HepG2 (cell line): Measurements from ENCODE around the gene NFKBIL1. TPM values are rescaled to one million over a fixed set of nuclear protein-coding genes. Genes with fewer than 3 reads are reported as not detected.

Experiments
- ARNTL ChIP-seq: sonication (generic); formaldehyde crosslinking; IDR thresholded peaks from 2 replicates; pipeline ENCODE4 v1.4.0; 2020; ENCODE audit warnings: mild to moderate bottlenecking, missing genetic modification reagents
- FOXA1 ChIP-seq, 2 experiments: fragments of 450-650 bp in 1 of 2; sonication (generic) in 1 of 2; formaldehyde crosslinking in 1 of 2; IDR thresholded peaks; 2 replicates each; pipeline versions ENCODE4 v1.4.0 to v1.6.1; 2016 to 2020; ENCODE audit warnings: missing genetic modification reagents in 1 of 2
- HMG20B ChIP-seq: conservative IDR thresholded peaks from 2 replicates; pipeline ENCODE4 v1.6.1; 2016; ENCODE audit warnings: missing genetic modification reagents, missing compliant biosample characterization
- HOXA3 ChIP-seq: sonication (generic); formaldehyde crosslinking; IDR thresholded peaks from 2 replicates; pipeline ENCODE4 v1.5.0; 2020; ENCODE audit warnings: missing genetic modification reagents
- IKZF5 ChIP-seq: IDR thresholded peaks from 2 replicates; pipeline ENCODE4 v1.6.1; 2018; ENCODE audit warnings: missing genetic modification reagents, mild to moderate bottlenecking, missing compliant biosample characterization
- JUN ChIP-seq: sonication (generic); formaldehyde crosslinking; IDR thresholded peaks from 2 replicates; pipeline ENCODE4 v1.4.0; 2020; ENCODE audit warnings: mild to moderate bottlenecking, missing genetic modification reagents
- LCORL ChIP-seq, 2 experiments: fragments of 450-650 bp in 1 of 2; sonication (generic) in 1 of 2; formaldehyde crosslinking in 1 of 2; IDR thresholded peaks; 2 replicates each; pipeline versions ENCODE4 v1.5.0 to v1.6.1; 2017 to 2020; ENCODE audit warnings: antibody characterized with exemption in 1 of 2, missing genetic modification reagents in 1 of 2
- MEIS1 ChIP-seq: sonication (generic); formaldehyde crosslinking; IDR thresholded peaks from 2 replicates; pipeline ENCODE4 v1.9.0; 2021; ENCODE audit warnings: mild to moderate bottlenecking, missing genetic modification reagents, moderate library complexity, borderline replicate concordance
- POGZ ChIP-seq: sonication (generic); formaldehyde crosslinking; IDR thresholded peaks from 2 replicates; pipeline ENCODE4 v1.4.0; 2020; ENCODE audit warnings: mild to moderate bottlenecking, missing genetic modification reagents
- POLR2G ChIP-seq: fragments of 200-400 bp; formaldehyde crosslinking; IDR thresholded peaks from 2 replicates; pipeline ENCODE4 v1.6.1; 2018; ENCODE audit warnings: mild to moderate bottlenecking, low read depth, low read length, moderate library complexity
- RBFOX2 ChIP-seq: fragments of 200-400 bp; formaldehyde crosslinking; IDR thresholded peaks from 2 replicates; pipeline ENCODE4 v1.6.1; 2017; ENCODE audit warnings: low read depth, mild to moderate bottlenecking, low read length
- RFXANK ChIP-seq: IDR thresholded peaks from 2 replicates; pipeline ENCODE4 v1.6.1; 2016
- SAP130 ChIP-seq: IDR thresholded peaks from 2 replicates; pipeline ENCODE4 v1.6.1; 2016; ENCODE audit warnings: low read depth
- YEATS2 ChIP-seq: sonication (generic); formaldehyde crosslinking; IDR thresholded peaks from 2 replicates; pipeline ENCODE4 v1.4.0; 2020; ENCODE audit warnings: missing genetic modification reagents, borderline replicate concordance
- ZBTB21 ChIP-seq: sonication (generic); formaldehyde crosslinking; IDR thresholded peaks from 2 replicates; pipeline ENCODE4 v1.4.0; 2020; ENCODE audit warnings: missing genetic modification reagents
- ZBTB37 ChIP-seq: sonication (generic); formaldehyde crosslinking; IDR thresholded peaks from 2 replicates; pipeline ENCODE4 v1.4.0; 2020; ENCODE audit warnings: mild to moderate bottlenecking, missing genetic modification reagents
- ZFP36L2 ChIP-seq: sonication (generic); formaldehyde crosslinking; IDR thresholded peaks from 2 replicates; pipeline ENCODE4 v1.4.0; 2020; ENCODE audit warnings: missing genetic modification reagents
- ZNF275 ChIP-seq: sonication (generic); formaldehyde crosslinking; IDR thresholded peaks from 2 replicates; pipeline ENCODE4 v1.8.0; 2022; ENCODE audit warnings: missing genetic modification reagents, mild to moderate bottlenecking, inconsistent platforms, borderline replicate concordance
- ZNF720 ChIP-seq: sonication (generic); formaldehyde crosslinking; IDR thresholded peaks from 2 replicates; pipeline ENCODE4 v1.4.0; 2020; ENCODE audit warnings: missing genetic modification reagents
- polyA plus RNA-seq, 8 experiments: library from polyadenylated mRNA; depleted of rRNA in 3 of 8; stranded (reverse) in 7 of 8; unstranded in 1 of 8; fragments of >200 nt; fragmentation: Illumina TruSeq in 4 of 8; extraction: Trizol in 4 of 8; gene quantifications; 2 replicates each; pipeline versions ENCODE4 v1.2.1 to v1.2.3, GENCODE V29; 2011 to 2016; ENCODE audit warnings: low read depth in 4 of 8, missing spikeins in 1 of 8, mixed read lengths in 1 of 8; ENCODE audit not compliant: insufficient read depth in 1 of 8
- total RNA-seq, 5 experiments: library from RNA; depleted of rRNA; stranded (reverse); fragments of >200 nt; fragmentation: Illumina TruSeq; extraction: Trizol; gene quantifications; 2 replicates each; pipeline ENCODE4 v1.2.3, GENCODE V29; 2016; ENCODE audit warnings: low read depth in 1 of 5
- TF ChIP-seq, protein P1 (sequence below): sonication (generic); formaldehyde crosslinking; IDR thresholded peaks from 2 replicates; pipeline ENCODE4 v1.5.0; 2020; ENCODE audit warnings: mild to moderate bottlenecking, missing genetic modification reagents
- TF ChIP-seq, protein P2 (sequence below): sonication (generic); formaldehyde crosslinking; IDR thresholded peaks from 2 replicates; pipeline ENCODE4 v1.5.0; 2020; ENCODE audit warnings: missing genetic modification reagents, mild to moderate bottlenecking, borderline replicate concordance
- TF ChIP-seq, protein P3 (sequence below): sonication (generic); formaldehyde crosslinking; conservative IDR thresholded peaks from 2 replicates; pipeline ENCODE4 v1.8.1; 2023; ENCODE audit warnings: missing genetic modification reagents

NFKBIL1 gene
- total and polyA plus RNA-seq, 2 of the 13 experiments (the other 11 are each of a cell fraction or from before 2014, with no cell fraction given) = 9.7 to 19.5 TPM

GRCh38 chr6:31529329-31530150 is 17.9 kb upstream of the NFKBIL1 start (continued):
- TF ChIP-seq LCORL (IDR thresholded peaks at IDR 0.05) (no peak), LCORL (CRISPR knock-in tag; IDR thresholded peaks at IDR 0.05) (no peak), POLR2G (peak; percentile 83), MEIS1 (no peak), SAP130 (peak; percentile 27; the same call in 1 of the 2 replicates), IKZF5 (CRISPR knock-in tag) (no peak), JUN (no peak), YEATS2 (no peak), ZFP36L2 (CRISPR knock-in tag) (no peak), ZNF275 (CRISPR knock-in tag) (0 out of 2 replicates have a peak, but pooled peaks have one; percentile 2), FOXA1 (IDR thresholded peaks at IDR 0.05) (no peak), FOXA1 (CRISPR knock-in tag; IDR thresholded peaks at IDR 0.05) (no peak), ZBTB21 (no peak), HOXA3 (no peak), RFXANK (CRISPR knock-in tag) (no peak), ZBTB37 (no peak), HMG20B (CRISPR knock-in tag) (0 out of 2 replicates have a peak, but pooled peaks have one; percentile 1), RBFOX2 (peak; percentile 28; the same call in 1 of the 2 replicates), ZNF720 (CRISPR knock-in tag) (no peak), ARNTL (CRISPR knock-in tag) (no peak), POGZ (no peak)
- TF ChIP-seq, protein P1, sequence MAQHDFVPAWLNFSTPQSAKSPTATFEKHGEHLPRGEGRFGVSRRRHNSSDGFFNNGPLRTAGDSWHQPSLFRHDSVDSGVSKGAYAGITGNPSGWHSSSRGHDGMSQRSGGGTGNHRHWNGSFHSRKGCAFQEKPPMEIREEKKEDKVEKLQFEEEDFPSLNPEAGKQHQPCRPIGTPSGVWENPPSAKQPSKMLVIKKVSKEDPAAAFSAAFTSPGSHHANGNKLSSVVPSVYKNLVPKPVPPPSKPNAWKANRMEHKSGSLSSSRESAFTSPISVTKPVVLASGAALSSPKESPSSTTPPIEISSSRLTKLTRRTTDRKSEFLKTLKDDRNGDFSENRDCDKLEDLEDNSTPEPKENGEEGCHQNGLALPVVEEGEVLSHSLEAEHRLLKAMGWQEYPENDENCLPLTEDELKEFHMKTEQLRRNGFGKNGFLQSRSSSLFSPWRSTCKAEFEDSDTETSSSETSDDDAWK (CRISPR knock-in tag) = no peak
- TF ChIP-seq, protein P2, sequence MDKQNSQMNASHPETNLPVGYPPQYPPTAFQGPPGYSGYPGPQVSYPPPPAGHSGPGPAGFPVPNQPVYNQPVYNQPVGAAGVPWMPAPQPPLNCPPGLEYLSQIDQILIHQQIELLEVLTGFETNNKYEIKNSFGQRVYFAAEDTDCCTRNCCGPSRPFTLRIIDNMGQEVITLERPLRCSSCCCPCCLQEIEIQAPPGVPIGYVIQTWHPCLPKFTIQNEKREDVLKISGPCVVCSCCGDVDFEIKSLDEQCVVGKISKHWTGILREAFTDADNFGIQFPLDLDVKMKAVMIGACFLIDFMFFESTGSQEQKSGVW (CRISPR knock-in tag) = no peak
- TF ChIP-seq, protein P3, sequence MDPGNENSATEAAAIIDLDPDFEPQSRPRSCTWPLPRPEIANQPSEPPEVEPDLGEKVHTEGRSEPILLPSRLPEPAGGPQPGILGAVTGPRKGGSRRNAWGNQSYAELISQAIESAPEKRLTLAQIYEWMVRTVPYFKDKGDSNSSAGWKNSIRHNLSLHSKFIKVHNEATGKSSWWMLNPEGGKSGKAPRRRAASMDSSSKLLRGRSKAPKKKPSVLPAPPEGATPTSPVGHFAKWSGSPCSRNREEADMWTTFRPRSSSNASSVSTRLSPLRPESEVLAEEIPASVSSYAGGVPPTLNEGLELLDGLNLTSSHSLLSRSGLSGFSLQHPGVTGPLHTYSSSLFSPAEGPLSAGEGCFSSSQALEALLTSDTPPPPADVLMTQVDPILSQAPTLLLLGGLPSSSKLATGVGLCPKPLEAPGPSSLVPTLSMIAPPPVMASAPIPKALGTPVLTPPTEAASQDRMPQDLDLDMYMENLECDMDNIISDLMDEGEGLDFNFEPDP (CRISPR knock-in tag) = no peak
